ENCODE results near the gene MISP. TPM values are rescaled to one million over a fixed set of nuclear protein-coding genes. Genes with fewer than 3 reads are reported as not detected.

Gene MISP
- polyA plus RNA-seq, 1 of the 3 experiments (the other 2 are of a cell fraction) = 0.08 TPM

GRCh38 chr19:772063-772462 lies 21.2 kb downstream of the MISP start (continued):
- TF ChIP-seq MXI1 (IDR thresholded peaks at IDR 0.05; ENCODE audit: low read depth, low read length) (no peak), PBX3 (IDR thresholded peaks at IDR 0.05) (no peak)

- H3K9me2 ChIP-seq = no peaks in the 10 kb centered on the region
- TF ChIP-seq CTCF (IDR thresholded peaks at IDR 0.05) = no peak
- no peak for TF ChIP-seq RAD21 (IDR thresholded peaks at IDR 0.05; ENCODE audit: low read length)
- TF ChIP-seq YY1 (IDR thresholded peaks at IDR 0.05; ENCODE audit: low read depth) = no peak
- TF ChIP-seq SMC3 (IDR thresholded peaks at IDR 0.05; ENCODE audit: low read depth, low read length) = no peak
- TF ChIP-seq CHD2 (IDR thresholded peaks at IDR 0.05; ENCODE audit: low read length, partially characterized antibody) = no peak
- no peak for TF ChIP-seq EP300 (IDR thresholded peaks at IDR 0.05; ENCODE audit: borderline replicate concordance in 1 of 2, low read depth in 1 of 2, low read length in 1 of 2)
- no peak for TF ChIP-seq GABPA (IDR thresholded peaks at IDR 0.05; ENCODE audit: low read depth)
- no peak for TF ChIP-seq TAF1 (IDR thresholded peaks at IDR 0.05; ENCODE audit: borderline replicate concordance, low read depth, low read length)
- TF ChIP-seq FOXJ3 (CRISPR knock-in tag; IDR thresholded peaks at IDR 0.05) = no peak
- TF ChIP-seq REST (IDR thresholded peaks at IDR 0.05; ENCODE audit: low read depth, low read length) = no peak
- TF ChIP-seq RFX5 (IDR thresholded peaks at IDR 0.05; ENCODE audit: low read length) = no peak
- no peak for TF ChIP-seq NRF1 (IDR thresholded peaks at IDR 0.05; ENCODE audit: low read depth, low read length)
- no peak for TF ChIP-seq RCOR1 (IDR thresholded peaks at IDR 0.05; ENCODE audit: low read length)
- TF ChIP-seq ZBTB33 (IDR thresholded peaks at IDR 0.05; ENCODE audit: borderline replicate concordance, low read depth) = no peak
- no peak for TF ChIP-seq PBX3 (IDR thresholded peaks at IDR 0.05)
- TF ChIP-seq MAX (IDR thresholded peaks at IDR 0.05; ENCODE audit: low read depth) = no peak
- no peak for TF ChIP-seq EZH2phosphoT487 (IDR thresholded peaks at IDR 0.05; ENCODE audit: borderline replicate concordance, low read depth)
- no peak overlapping the region for H3K4me3 ChIP-seq (ENCODE audit: low read depth in 2 of 2, low read length in 1 of 2)
- no peaks in the 10 kb centered on the region for H3K79me2 ChIP-seq (ENCODE audit: insufficient read depth)
- ChIA-PET CTCF (interaction anchor here (0.7 to 1.3 kb wide), 4 partner anchors 58 to 141 kb away, joined by 3 to 4 read pairs (median 3); partner anchors contain the start of gene CFD), POLR2A (interaction anchor here (0.5 kb wide), 1 partner anchor 69 kb away, joined by 3 read pairs; no protein-coding TSS in a partner anchor)
- no peak overlapping the region for H3K27ac ChIP-seq (ENCODE audit: low read depth in 2 of 2, low read length in 1 of 2)
- no peak for DNase-seq
- peaks cover 7% of the 10 kb centered on the region for H3F3A ChIP-seq (replicated peaks; ENCODE audit: insufficient read depth)
- H3K9ac ChIP-seq = no peak overlapping the region
- no peaks in the 10 kb centered on the region for H3K9me3 ChIP-seq
- no peaks in the 10 kb centered on the region for H3K27me3 ChIP-seq (ENCODE audit: insufficient read depth)
- no peaks in the 10 kb centered on the region for H4K20me1 ChIP-seq (ENCODE audit: insufficient read depth)
- H3K36me3 ChIP-seq (replicated peaks in 1 of 2; ENCODE audit: control insufficient read depth in 1 of 2, insufficient read depth in 2 of 2, low read length in 1 of 2) = no peaks in the 10 kb centered on the region
- 78% methylated on average over 9 of the region's 18 CpGs for WGBS (ENCODE audit: low lambda C conversion rate)
- no peak overlapping the region for H2AFZ ChIP-seq (ENCODE audit: low read depth)
- H3K4me2 ChIP-seq = no peak overlapping the region
- no peaks in the 10 kb centered on the region for H3K4me1 ChIP-seq (ENCODE audit: control insufficient read depth in 1 of 2, insufficient read depth in 2 of 2, low read depth in 1 of 2, low read length in 1 of 2)
Observed at GRCh38 chr19:772730-773436, 22.0 kb downstream of the MISP start.

Data from SK-N-SH (cell line).